Body of pancreas (tissue), 4 donors: ENCODE data around the gene TFAP2C. TPM values are rescaled to one million over a fixed set of nuclear protein-coding genes. Genes with fewer than 3 reads are reported as not detected.

Experiments
- ATAC-seq: fragments of 150-250 bp; one replicate; pipeline ENCODE4 v1.9.1; 2016
- DNase-seq, 4 donors: peaks; one replicate each; pipeline ENCODE4 v3.0.0-alpha.2; 2019
- H3K27ac ChIP-seq, 4 donors: fragments of 200-600 bp; sonication (generic); 1 replicate in 3 of 4; 2 replicates in 1 of 4; pipeline versions ENCODE4 v1.5.1 to v1.6.1; 2016 to 2019; ENCODE audit warnings: mild to moderate bottlenecking in 1 of 4, mixed read lengths in 1 of 4, moderate library complexity in 1 of 4
- H3K27me3 ChIP-seq, 2 donors: fragments of 200-600 bp; sonication (generic); one replicate each; pipeline ENCODE4 v1.6.0; 2016; ENCODE audit warnings: mild to moderate bottlenecking in 1 of 2
- H3K36me3 ChIP-seq, 2 donors: fragments of 200-600 bp; sonication (generic); replicated peaks in 1 of 2; 2 replicates each; pipeline ENCODE4 v1.5.1; 2016; ENCODE audit warnings: low read depth in 2 of 2; ENCODE audit not compliant: insufficient read depth in 1 of 2
- H3K4me1 ChIP-seq: fragments of 200-600 bp; sonication (generic); one replicate; pipeline ENCODE4 v1.6.0; 2016
- H3K4me3 ChIP-seq, 2 donors: fragments of 200-600 bp; sonication (generic); 1 replicate in 1 of 2; 2 replicates in 1 of 2; pipeline ENCODE4 v1.5.1; 2016 to 2019
- H3K9me3 ChIP-seq, 3 donors: fragments of 200-600 bp; sonication (generic); 1 replicate in 2 of 3; 2 replicates in 1 of 3; pipeline ENCODE4 v1.5.1; 2016
- CTCF ChIP-seq, 7 experiments: fragments of 450-650 bp in 4 of 7; fragments of 200-600 bp in 3 of 7; sonication (generic) in 3 of 7; IDR thresholded peaks; one replicate each; pipeline ENCODE4 v1.5.1; 2016 to 2019; ENCODE audit warnings: antibody characterized with exemption in 7 of 7
- POLR2A ChIP-seq, 3 donors: fragments of 450-650 bp; IDR thresholded peaks; one replicate each; pipeline ENCODE4 v1.6.1; 2016; ENCODE audit warnings: antibody characterized with exemption in 3 of 3, mild to moderate bottlenecking in 2 of 3
- WGBS, 2 donors: methylation state at CpG; one replicate each; pipeline ENCODE4 v1.1.5; 2017; 5-methylcytosine and 5-hydroxymethylcytosine counted together
- intact Hi-C: fragments of 100-400 bp; cut with DNase I; formaldehyde crosslinking; loops from one replicate; pipeline ENCODE4 v1.15.1; 2023
- total RNA-seq, 2 donors: library from RNA; depleted of rRNA; stranded (reverse); fragments of >200 nt; gene quantifications; one replicate each; pipeline ENCODE4 v1.1.0, GENCODE V29; 2016

TFAP2C gene
- 1 to 10 TPM in 1 of 2 donors, under 1 TPM in 1; 0.52 to 2.3 TPM for total RNA-seq

- peak within 1 kb of the TSS in 3 of 4 donors; percentile 2 to 46 (median 39) for H3K27ac ChIP-seq
- 1 to 4% methylated on average over 14 to 62 of the region's 62 CpGs for WGBS, 2 donors
- peak within 1 kb of the TSS; percentile 31 to 50 for H3K4me3 ChIP-seq
- H3K27me3 ChIP-seq: peaks cover 0 to 29% of the 10 kb centered on the region in 2 donors
- ATAC-seq: peak; percentile 84
- peaks cover 56% of the 10 kb centered on the region for H3K4me1 ChIP-seq
- TF ChIP-seq POLR2A (IDR thresholded peaks at IDR 0.05): peak; percentile 18 to 59 (median 43)
- no peak for TF ChIP-seq CTCF (IDR thresholded peaks at IDR 0.05)
- no peaks in the 10 kb centered on the region for H3K36me3 ChIP-seq
- intact Hi-C loops: no loop called here
- H3K9me3 ChIP-seq: no peaks in the 10 kb centered on the region
- DNase-seq: peak; percentile 64 to 86 (median 76)
Measured at GRCh38 chr20:56628873-56629463, at the start of gene TFAP2C. TFAP2C (plus strand) TSS chr20:56629306; CDS start chr20:56629545, 239 bp downstream.

- Histone ChIP-seq H3K36me3 (no peaks in the 10 kb centered on the region), H3K27me3 (no peaks in the 10 kb centered on the region), H3K9me3 (no peaks in the 10 kb centered on the region), H3K4me1 (no peaks in the 10 kb centered on the region), H3K4me3 (no peak overlapping the region), H3K27ac (no peak overlapping the region)
- ATAC-seq (no peak), DNase-seq (no peak)
- TF ChIP-seq CTCF (IDR thresholded peaks at IDR 0.05) (no peak), POLR2A (IDR thresholded peaks at IDR 0.05) (no peak)
- 70 to 77% methylated on average over 6 to 12 of the region's 12 CpGs for WGBS, 2 donors
- intact Hi-C loops: no loop called here
Measured at GRCh38 chr20:56580226-56580625, 48.9 kb upstream of the TFAP2C start.

- H3K27me3 ChIP-seq: no peaks in the 10 kb centered on the region
- DNase-seq: no peak
- H3K36me3 ChIP-seq: no peaks in the 10 kb centered on the region
- intact Hi-C loops: no loop called here
- no peak overlapping the region for H3K27ac ChIP-seq
- no peak for ATAC-seq
- no peak overlapping the region for H3K4me3 ChIP-seq
- H3K9me3 ChIP-seq: no peaks in the 10 kb centered on the region
- no peaks in the 10 kb centered on the region for H3K4me1 ChIP-seq
- WGBS, 2 donors: 12 to 29% methylated on average over 2 of the region's 2 CpGs
- TF ChIP-seq CTCF (IDR thresholded peaks at IDR 0.05) (no peak), POLR2A (IDR thresholded peaks at IDR 0.05) (no peak)
Measured at GRCh38 chr20:56581701-56582100, 47.4 kb upstream of the TFAP2C start.

GRCh38 chr20:56582542-56582941 lies 46.6 kb upstream of the TFAP2C start:
- Histone ChIP-seq H3K27me3 (no peaks in the 10 kb centered on the region), H3K9me3 (no peaks in the 10 kb centered on the region), H3K36me3 (no peaks in the 10 kb centered on the region), H3K27ac (no peak overlapping the region), H3K4me3 (no peak overlapping the region), H3K4me1 (no peaks in the 10 kb centered on the region)
- TF ChIP-seq CTCF (IDR thresholded peaks at IDR 0.05): no peak
- TF ChIP-seq POLR2A (IDR thresholded peaks at IDR 0.05): no peak
- WGBS, 2 donors: 36 to 71% methylated on average over 4 of the region's 4 CpGs
- intact Hi-C loops: no loop called here
- DNase-seq (no peak), ATAC-seq (no peak)

- ATAC-seq (no peak), DNase-seq (no peak)
- H3K9me3 ChIP-seq: no peaks in the 10 kb centered on the region
- no peaks in the 10 kb centered on the region for H3K27me3 ChIP-seq
- TF ChIP-seq POLR2A (IDR thresholded peaks at IDR 0.05): no peak
- TF ChIP-seq CTCF (IDR thresholded peaks at IDR 0.05): no peak
- H3K4me1 ChIP-seq: no peaks in the 10 kb centered on the region
- H3K36me3 ChIP-seq: no peaks in the 10 kb centered on the region
- no peak overlapping the region for H3K4me3 ChIP-seq
- no peak overlapping the region for H3K27ac ChIP-seq
- intact Hi-C loops: no loop called here
- 48 to 63% methylated on average over 5 of the region's 5 CpGs for WGBS, 2 donors
Measured at GRCh38 chr20:56584916-56585315, 44.2 kb upstream of the TFAP2C start.
